ENCODE data around the gene RBMS1. TPM values are rescaled to one million over a fixed set of nuclear protein-coding genes. Genes with fewer than 3 reads are reported as not detected.

The RBMS1 gene
- total and polyA plus RNA-seq, 2 of the 4 experiments (the other 2 are of a cell fraction): 43.5 to 64.9 TPM

- POLR2A ChIA-PET (ENCODE audit: unreplicated experiment): no interaction called here
- no peak overlapping the region for H3K27ac ChIP-seq (ENCODE audit: insufficient read depth, low read length)
- H2AK5ac ChIP-seq (ENCODE audit: low read depth, low read length): no peak overlapping the region
- no peaks in the 10 kb centered on the region for H3K27me3 ChIP-seq (ENCODE audit: control insufficient read depth, insufficient read depth, low read length)
- no peak overlapping the region for H4K91ac ChIP-seq (ENCODE audit: insufficient read depth, low read depth, low read length)
- H3K4me1 ChIP-seq (ENCODE audit: control insufficient read depth, insufficient read depth, low read length): peaks cover 18% of the 10 kb centered on the region
- H2AFZ ChIP-seq (replicated peaks; ENCODE audit: low read length, poor library complexity): no peak overlapping the region
- no peak overlapping the region for H3K56ac ChIP-seq (ENCODE audit: extremely low read depth, insufficient read depth, low read length)
- H3K9me1 ChIP-seq (ENCODE audit: insufficient read depth, low read length): peaks cover 5% of the 10 kb centered on the region
- in situ Hi-C loops (cut with MboI; ENCODE audit: low sequenced_read_pairs) (no loop called here), intact Hi-C loops (cut with micrococcal nuclease) (no loop called here), dilution Hi-C loops (cut with HindIII; ENCODE audit: low sequenced_read_pairs, unreplicated experiment) (no loop called here)
- no peak overlapping the region; the same call in 1 of the 2 replicates for H3K23ac ChIP-seq (ENCODE audit: low read depth, low read length)
- TF ChIP-seq FOS (IDR thresholded peaks at IDR 0.05; ENCODE audit: low read depth, low read length): no peak
- TF ChIP-seq MAFK (IDR thresholded peaks at IDR 0.05; ENCODE audit: low read depth, low read length): no peak
- TF ChIP-seq CHD1 (IDR thresholded peaks at IDR 0.05; ENCODE audit: low read depth, low read length): no peak
- TF ChIP-seq RCOR1 (IDR thresholded peaks at IDR 0.05; ENCODE audit: insufficient replicate concordance, low read length): no peak
- no peak for TF ChIP-seq CTCF (conservative IDR thresholded peaks at IDR 0.05; ENCODE audit: low read depth, low read length)
- no peak for TF ChIP-seq RAD21 (IDR thresholded peaks at IDR 0.05; ENCODE audit: low read length)
- no peak for TF ChIP-seq MXI1 (IDR thresholded peaks at IDR 0.05; ENCODE audit: borderline replicate concordance, low read depth, low read length)
- TF ChIP-seq MAZ (IDR thresholded peaks at IDR 0.05; ENCODE audit: borderline replicate concordance, low read depth, low read length): no peak
- no peak for TF ChIP-seq CEBPB (IDR thresholded peaks at IDR 0.05; ENCODE audit: low read depth, low read length)
- TF ChIP-seq RFX5 (IDR thresholded peaks at IDR 0.05; ENCODE audit: low read depth, low read length): no peak
- TF ChIP-seq ELK1 (IDR thresholded peaks at IDR 0.05; ENCODE audit: borderline replicate concordance, low read depth, low read length): no peak
- TF ChIP-seq NFE2L2 (IDR thresholded peaks at IDR 0.05; ENCODE audit: low read depth, low read length): no peak
- TF ChIP-seq USF2 (IDR thresholded peaks at IDR 0.05; ENCODE audit: low read depth, low read length): no peak
- no peak for TF ChIP-seq POLR2A (IDR thresholded peaks at IDR 0.05; ENCODE audit: low read depth, low read length)
- TF ChIP-seq SMC3 (IDR thresholded peaks at IDR 0.05; ENCODE audit: low read depth, low read length): no peak
- TF ChIP-seq BHLHE40 (IDR thresholded peaks at IDR 0.05; ENCODE audit: low read depth, low read length): no peak
- 0 out of 4 replicates have a peak overlapping the region, but pooled peaks of 1 of the 2 experiments have one; percentile 4 for H4K8ac ChIP-seq (ENCODE audit: low read depth in 2 of 2, low read length in 2 of 2)
- ATAC-seq (ENCODE audit: low read depth) (no peak), DNase-seq (no peak)
- H3K18ac ChIP-seq (ENCODE audit: low read depth, low read length): peak overlapping the region; percentile 47; the same call in 1 of the 2 replicates
- H2BK120ac ChIP-seq (ENCODE audit: low read depth, low read length): no peak overlapping the region
- no peaks in the 10 kb centered on the region for H3K36me3 ChIP-seq (ENCODE audit: control insufficient read depth, insufficient read depth, low read length)
- no peak overlapping the region for H3K9ac ChIP-seq (ENCODE audit: low read depth, low read length)
- WGBS, 2 experiments (ENCODE audit: extremely low coverage in 2 of 2, insufficient read length in 1 of 2): no CpG with 5 or more reads among the region's 5 CpGs
- H3K79me1 ChIP-seq (ENCODE audit: low read depth in 1 of 2, low read length in 2 of 2): peaks cover 8 to 61% of the 10 kb centered on the region in 2 experiments
- CTCF ChIA-PET: interaction anchor here (0.6 kb wide), 1 partner anchor 11 kb away, joined by 3 read pairs; no protein-coding TSS in a partner anchor
- peak overlapping the region; percentile 31 for H2BK5ac ChIP-seq (ENCODE audit: low read depth, low read length, poor library complexity, severe bottlenecking)
- H3K4me2 ChIP-seq (ENCODE audit: low read depth, low read length): no peak overlapping the region
- no peak overlapping the region for H2AK9ac ChIP-seq (replicated peaks; ENCODE audit: low read depth, low read length, poor library complexity)
- no peak overlapping the region for H3K4ac ChIP-seq (ENCODE audit: low read depth, low read length)
- no peaks in the 10 kb centered on the region for H3K9me3 ChIP-seq (ENCODE audit: control insufficient read depth, insufficient read depth, low read length)
- peak overlapping the region; percentile 6; the same call in 1 of the 2 replicates for H4K5ac ChIP-seq (ENCODE audit: low read depth, low read length)
- BruUV-seq (replicated peaks): no TSS peak
- H3K4me3 ChIP-seq (ENCODE audit: insufficient read depth, low read depth, low read length): no peak overlapping the region
- peak overlapping the region; percentile 11; the same call in 1 of the 2 replicates for H2BK20ac ChIP-seq (ENCODE audit: low read depth, low read length)
- H4K20me1 ChIP-seq (ENCODE audit: insufficient read depth, low read length): peaks cover 33% of the 10 kb centered on the region; the same call in 1 of the 2 replicates
- peak overlapping the region; percentile 36; the same call in 1 of the 2 replicates for H3K14ac ChIP-seq (replicated peaks; ENCODE audit: low read depth, low read length)
- peak overlapping the region; percentile 27; the same call in 2 of the 3 replicates for H2BK15ac ChIP-seq (ENCODE audit: low read depth, low read length)
Measured at GRCh38 chr2:160469621-160470204, 23.9 kb downstream of the RBMS1 start.

Measured in IMR-90 (cell line).